GM18951 (cell line): ENCODE results near the gene FADS6.

Experiments
- POLR2A ChIP-seq: IDR thresholded peaks from 4 replicates; pipeline ENCODE4 v1.6.1; 2011; ENCODE audit warnings: mild to moderate bottlenecking; ENCODE audit not compliant: insufficient read length, insufficient read depth; ENCODE audit errors: extremely low read depth
- in situ Hi-C: fragments of 300-500 bp; cut with MboI; formaldehyde crosslinking; loops from one replicate; pipeline ENCODE4 v1.12.0; 2022; ENCODE audit warnings: low sequenced_read_pairs, mixed read lengths, inconsistent platforms; ENCODE audit not compliant: unreplicated experiment

The FADS6 gene, protein sequence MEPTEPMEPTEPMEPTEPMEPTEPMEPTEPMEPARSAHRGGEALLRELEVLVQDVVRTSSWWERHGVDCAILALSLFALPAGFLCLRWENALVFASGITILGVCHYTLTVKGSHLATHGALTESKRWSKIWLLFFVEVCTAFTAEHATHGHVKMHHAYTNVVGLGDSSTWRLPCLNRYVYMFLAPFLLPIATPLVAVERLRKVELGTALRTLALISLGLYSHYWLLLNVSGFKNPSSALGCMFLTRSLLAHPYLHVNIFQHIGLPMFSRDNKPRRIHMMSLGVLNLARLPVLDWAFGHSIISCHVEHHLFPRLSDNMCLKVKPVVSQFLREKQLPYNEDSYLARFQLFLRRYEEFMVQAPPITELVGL

GRCh38 chr17:74892974-74893911, at the start of gene FADS6:
FADS6 (minus strand) TSS chr17:74893633; CDS start chr17:74893595, 38 bp downstream.
- TF ChIP-seq POLR2A: no peak

DNA sequence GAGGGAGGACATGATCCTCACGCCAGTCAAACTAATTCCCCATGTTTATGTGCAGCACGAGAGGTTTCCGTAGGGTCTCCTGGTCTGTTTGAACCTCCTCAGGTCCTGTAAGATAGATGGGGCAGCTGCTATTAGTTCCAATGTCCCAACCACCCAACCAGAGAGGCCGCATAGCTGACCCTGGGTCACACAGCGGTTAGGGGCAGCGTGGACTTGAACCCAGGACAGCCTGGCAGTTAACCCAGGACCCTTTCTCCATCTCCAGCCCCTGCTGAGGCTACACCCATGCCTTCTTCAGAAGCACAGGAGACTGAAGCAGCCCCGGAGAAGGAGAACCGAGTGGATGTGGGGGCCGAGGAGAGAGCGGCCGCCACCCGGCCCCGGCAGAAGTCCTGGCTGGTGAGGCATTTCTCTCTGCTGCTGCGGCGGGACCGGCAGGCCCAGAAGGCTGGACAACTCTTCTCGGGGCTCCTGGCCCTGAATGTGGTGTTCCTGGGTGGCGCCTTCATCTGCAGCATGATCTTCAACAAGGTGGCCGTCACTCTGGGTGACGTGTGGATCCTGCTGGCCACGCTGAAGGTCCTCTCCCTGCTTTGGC, 47.8 kb upstream of the FADS6 start:
- in situ Hi-C loops: no loop called here
- no peak for TF ChIP-seq POLR2A

More at GRCh38 chr17:74892974-74893911, at the start of gene FADS6:
- in situ Hi-C loops: no loop called here

DNA sequence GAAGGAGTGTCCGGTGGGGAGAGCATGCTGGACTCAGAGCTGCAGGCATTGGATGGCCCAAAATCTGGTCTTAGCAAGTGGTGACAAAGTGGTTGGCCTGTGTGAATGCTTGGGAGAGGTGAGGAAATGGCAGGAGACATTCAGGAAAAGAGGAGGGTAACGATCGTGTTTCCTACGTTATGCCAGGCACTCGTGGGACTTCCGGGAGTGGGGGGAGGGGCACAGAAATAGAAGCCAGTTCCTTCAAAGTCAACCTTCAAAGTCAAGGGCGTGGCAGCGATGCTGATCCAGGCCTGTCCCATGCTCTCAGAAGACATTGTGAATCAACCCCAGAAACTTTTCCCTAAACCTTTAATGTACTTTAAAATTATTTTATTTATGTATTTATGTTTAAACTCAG, 46.1 kb upstream of the FADS6 start:
- in situ Hi-C loops: no loop called here
- TF ChIP-seq POLR2A: no peak

- in situ Hi-C loops: no loop called here
- TF ChIP-seq POLR2A: no peak
Measured at GRCh38 chr17:74938194-74938950, 44.9 kb upstream of the FADS6 start.

GRCh38 chr17:74937064-74938051, 43.9 kb upstream of the FADS6 start:
- TF ChIP-seq POLR2A: no peak
- in situ Hi-C loops: no loop called here

GRCh38 chr17:74936470-74936799, 43.0 kb upstream of the FADS6 start:
- no peak for TF ChIP-seq POLR2A
- in situ Hi-C loops: no loop called here

DNA sequence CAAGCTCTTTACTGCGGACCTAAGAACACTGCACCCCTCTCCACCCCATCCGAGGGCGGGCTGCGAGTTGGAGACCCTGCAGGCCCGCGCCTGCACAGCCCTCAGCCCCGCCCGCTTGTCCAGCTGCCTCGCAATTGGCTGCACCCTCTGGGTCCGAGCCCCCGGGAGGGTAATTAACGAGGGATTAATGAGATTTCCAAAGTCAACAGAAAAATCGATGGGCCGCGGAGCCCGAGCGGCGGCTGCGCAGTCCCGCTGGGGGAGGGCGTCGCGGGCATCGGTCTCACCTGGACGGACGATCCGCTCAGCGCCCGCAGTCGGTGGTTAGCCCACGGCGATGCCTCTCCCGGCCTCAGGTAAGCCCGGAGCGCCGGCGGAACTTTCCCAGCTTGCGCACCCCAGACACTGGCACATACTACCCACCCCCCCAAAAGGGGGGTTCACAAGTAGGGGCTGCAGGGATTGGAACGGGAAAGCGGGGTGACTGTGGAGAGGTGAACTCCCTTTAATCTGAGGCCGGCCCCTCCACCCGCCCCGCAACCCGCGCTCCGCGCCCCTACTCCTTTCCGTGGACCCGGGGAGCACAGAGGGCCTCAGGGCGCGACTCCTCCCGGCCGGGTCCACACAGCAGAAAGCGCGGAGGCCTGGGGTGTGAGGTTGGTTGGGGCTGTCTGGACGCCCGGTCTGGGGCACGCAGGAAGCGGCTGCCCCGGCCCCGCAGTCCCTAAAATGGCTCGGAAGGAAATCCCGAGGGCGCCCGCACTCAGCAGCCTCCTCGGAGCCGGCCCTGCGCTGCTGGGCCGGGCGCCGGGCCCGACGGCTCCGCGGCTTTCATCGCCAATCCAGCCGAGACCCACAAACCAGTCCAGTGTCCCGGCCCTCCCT, 42.4 kb upstream of the FADS6 start, which contains the start of gene OTOP3:
OTOP3 (plus strand) TSS at position 314 of the 885 bp plus-strand sequence; CDS start at position 338, 24 bp downstream.
- no peak for TF ChIP-seq POLR2A

GRCh38 chr17:74935048-74935447, 41.6 kb upstream of the FADS6 start:
- in situ Hi-C loops: no loop called here
- TF ChIP-seq POLR2A: no peak

More for the DNA sequence above, 42.4 kb upstream of the FADS6 start, which contains the start of gene OTOP3:
- in situ Hi-C loops: no loop called here

- in situ Hi-C loops: no loop called here
- no peak for TF ChIP-seq POLR2A
Measured at GRCh38 chr17:74930535-74931036, 37.2 kb upstream of the FADS6 start.

- no peak for TF ChIP-seq POLR2A
- in situ Hi-C loops: no loop called here
Measured at GRCh38 chr17:74928786-74929185, 35.4 kb upstream of the FADS6 start.
